GM21825 (cell line): ENCODE data around the gene RAD23A.
A peak's percentile ranks its signal among the peaks of the same experiment; 100 is the strongest.
"Not testable (repeated sequence)": the region's sequence is repeated elsewhere in the genome, so short reads cannot be mapped to it uniquely, and the experiment has no call there.

Source experiments
- ATAC-seq: cut with Tn5 transposase; IDR thresholded peaks from one replicate; pipeline ENCODE4 v1.9.1; 2021; ENCODE audit warnings: mild to moderate bottlenecking, moderate library complexity; ENCODE audit not compliant: unreplicated experiment

The RAD23A gene

GRCh38 chr19:12954612-12954962, 8.9 kb downstream of the RAD23A start:
- ATAC-seq, result no peak

- not testable (repeated sequence) for ATAC-seq
These were observed 9.9 kb downstream of the RAD23A start for GRCh38 chr19:12955575-12955974.

- ATAC-seq, result no peak
These were observed 10.3 kb downstream of the RAD23A start for GRCh38 chr19:12955996-12956395.

GRCh38 chr19:12956446-12957388, 11.1 kb downstream of the RAD23A start, which contains the start of gene GADD45GIP1:
Gene GADD45GIP1, minus strand, starts transcription at chr19:12957223. Its CDS starts 11 bp downstream, at chr19:12957212.
- no peak for ATAC-seq

- not testable (repeated sequence) for ATAC-seq
These were observed 11.8 kb downstream of the RAD23A start for GRCh38 chr19:12957389-12957952.

- no peak for ATAC-seq
These were observed 13.8 kb downstream of the RAD23A start for GRCh38 chr19:12959481-12959880.

GRCh38 chr19:12965017-12965811, 19.6 kb downstream of the RAD23A start:
- ATAC-seq, result peak; percentile 85

GRCh38 chr19:12965812-12966135, 20.1 kb downstream of the RAD23A start:
- no peak for ATAC-seq

- ATAC-seq, result no peak
These were observed 22.2 kb downstream of the RAD23A start for GRCh38 chr19:12967907-12968306.

GRCh38 chr19:12969292-12969988, 23.8 kb downstream of the RAD23A start, which contains the start of gene DAND5:
Gene DAND5, plus strand, starts transcription at chr19:12969576. Its CDS starts 85 bp downstream, at chr19:12969661.
- ATAC-seq, result no peak

- ATAC-seq, result no peak
These were observed 24.6 kb downstream of the RAD23A start for GRCh38 chr19:12970070-12970820.

GRCh38 chr19:12973236-12973635, 27.6 kb downstream of the RAD23A start:
- no peak for ATAC-seq

GRCh38 chr19:12974301-12975220, 28.9 kb downstream of the RAD23A start:
- no peak for ATAC-seq

- no peak for ATAC-seq
These were observed 29.6 kb downstream of the RAD23A start for GRCh38 chr19:12975221-12975741.

- not testable (repeated sequence) for ATAC-seq
These were observed 30.4 kb downstream of the RAD23A start for GRCh38 chr19:12976109-12976508.

- no peak for ATAC-seq
These were observed 34.3 kb downstream of the RAD23A start for GRCh38 chr19:12979974-12980373.

GRCh38 chr19:12982648-12983047, 37.0 kb downstream of the RAD23A start:
- no peak for ATAC-seq

GRCh38 chr19:12983091-12983490, 37.4 kb downstream of the RAD23A start:
- ATAC-seq, result no peak
